MV-4-11 (cell line): ENCODE results near the gene BSN.

Experiments
- DNase-seq: peaks from one replicate; lab custom pipeline; 2025; lab: John Stamatoyannopoulos, UW

Gene BSN

GRCh38 chr3:49629451-49629850 is 75.2 kb downstream of the BSN start:
- no peak for DNase-seq

GRCh38 chr3:49629866-49630265 is 75.6 kb downstream of the BSN start:
- DNase-seq = no peak

GRCh38 chr3:49630784-49631183 is 76.5 kb downstream of the BSN start:
- DNase-seq = no peak

GRCh38 chr3:49634736-49635135 is 80.5 kb downstream of the BSN start:
- no peak for DNase-seq

- no peak for DNase-seq
Observed at GRCh38 chr3:49636883-49637609, 82.8 kb downstream of the BSN start.

- DNase-seq = peak; percentile 86
Observed at GRCh38 chr3:49638445-49638844, 84.2 kb downstream of the BSN start.

- DNase-seq = no peak
Observed at GRCh38 chr3:49639551-49639950, 85.3 kb downstream of the BSN start.

GRCh38 chr3:49641292-49641691 is 87.0 kb downstream of the BSN start:
- DNase-seq = no peak

- DNase-seq = no peak
Observed at GRCh38 chr3:49641921-49642707, 87.8 kb downstream of the BSN start.

- no peak for DNase-seq
Observed at GRCh38 chr3:49642708-49643145, 88.5 kb downstream of the BSN start.

- no peak for DNase-seq
Observed at GRCh38 chr3:49644684-49645083, 90.4 kb downstream of the BSN start.

- DNase-seq = no peak
Observed at GRCh38 chr3:49646236-49646635, 92.0 kb downstream of the BSN start.

- no peak for DNase-seq
Observed at GRCh38 chr3:49647741-49648140, 93.5 kb downstream of the BSN start.

- DNase-seq = no peak
Observed at GRCh38 chr3:49648354-49649019, 94.2 kb downstream of the BSN start.

GRCh38 chr3:49649576-49649975 is 95.3 kb downstream of the BSN start:
- no peak for DNase-seq

GRCh38 chr3:49650177-49650576 is 95.9 kb downstream of the BSN start:
- no peak for DNase-seq

- DNase-seq = no peak
Observed at GRCh38 chr3:49650637-49651036, 96.4 kb downstream of the BSN start.

GRCh38 chr3:49652218-49652902 is 98.1 kb downstream of the BSN start:
- no peak for DNase-seq

- DNase-seq = no peak
Observed at GRCh38 chr3:49652903-49653415, 98.7 kb downstream of the BSN start.

- DNase-seq = no peak
Observed at GRCh38 chr3:49653621-49654020, 99.3 kb downstream of the BSN start.

- no peak for DNase-seq
Observed at GRCh38 chr3:49654176-49654825, 100.0 kb downstream of the BSN start.
